Hepatocyte (in vitro differentiated cells): ENCODE measurements around the gene HASPIN.

Source experiments
- CTCF ChIP-seq: fragments of 200-600 bp; sonication (generic); IDR thresholded peaks from 2 replicates; pipeline ENCODE4 v1.5.1; 2016; ENCODE audit warnings: antibody characterized with exemption, mild to moderate bottlenecking; ENCODE audit not compliant: poor library complexity
- EZH2phosphoT487 ChIP-seq: fragments of 200-600 bp; sonication (generic); IDR thresholded peaks from one replicate; pipeline ENCODE4 v1.6.1; 2018; ENCODE audit warnings: antibody characterized with exemption, mild to moderate bottlenecking, low read depth, moderate library complexity; ENCODE audit not compliant: unreplicated experiment, severe bottlenecking

GRCh38 chr17:3770466-3770865, 46.8 kb downstream of the HASPIN start:
- TF ChIP-seq CTCF, result no peak
- TF ChIP-seq EZH2phosphoT487, result no peak
